Measurements from ENCODE around the gene CACHD1.
A peak's percentile ranks its signal among the peaks of the same experiment; 100 is the strongest.
"Not testable (repeated sequence)": the region's sequence is repeated elsewhere in the genome, so short reads cannot be mapped to it uniquely, and the experiment has no call there.

CACHD1 gene

DNA sequence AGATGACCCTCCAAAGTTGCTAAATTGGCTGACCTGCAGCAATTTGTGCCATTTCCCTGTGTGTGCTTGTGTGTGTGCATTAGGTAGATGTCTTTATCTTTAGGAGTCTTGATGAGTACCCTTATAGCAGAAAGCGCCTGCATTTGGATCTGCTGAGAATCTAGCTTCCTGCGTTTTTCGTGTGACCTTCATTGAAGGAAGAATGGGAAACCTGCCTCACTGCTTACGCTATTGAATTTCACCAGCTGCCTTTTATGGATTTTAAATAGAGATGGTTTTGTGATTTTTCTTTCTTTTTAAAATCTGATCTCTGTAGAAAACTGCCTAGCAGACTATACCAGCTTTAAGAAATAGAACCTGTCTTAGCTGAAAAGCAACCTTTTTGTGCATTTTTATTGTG lies 124.5 kb downstream of the CACHD1 start:
- Histone ChIP-seq H3K27me3 (no peaks in the 10 kb centered on the region), H3K36me3 (peaks cover 16% of the 10 kb centered on the region; the same call in 1 of the 2 replicates), H3K9me3 (no peaks in the 10 kb centered on the region), H4K20me1 (no peaks in the 10 kb centered on the region), H3K4me1 (peaks cover 14% of the 10 kb centered on the region), H3K4me3 (no peak overlapping the region), H3K4me2 (no peak overlapping the region), H3K27ac (no peak overlapping the region), H3K9ac (no peak overlapping the region)
- TF ChIP-seq Cebpa-rat (IDR thresholded peaks at IDR 0.05), result no peak

DNA sequence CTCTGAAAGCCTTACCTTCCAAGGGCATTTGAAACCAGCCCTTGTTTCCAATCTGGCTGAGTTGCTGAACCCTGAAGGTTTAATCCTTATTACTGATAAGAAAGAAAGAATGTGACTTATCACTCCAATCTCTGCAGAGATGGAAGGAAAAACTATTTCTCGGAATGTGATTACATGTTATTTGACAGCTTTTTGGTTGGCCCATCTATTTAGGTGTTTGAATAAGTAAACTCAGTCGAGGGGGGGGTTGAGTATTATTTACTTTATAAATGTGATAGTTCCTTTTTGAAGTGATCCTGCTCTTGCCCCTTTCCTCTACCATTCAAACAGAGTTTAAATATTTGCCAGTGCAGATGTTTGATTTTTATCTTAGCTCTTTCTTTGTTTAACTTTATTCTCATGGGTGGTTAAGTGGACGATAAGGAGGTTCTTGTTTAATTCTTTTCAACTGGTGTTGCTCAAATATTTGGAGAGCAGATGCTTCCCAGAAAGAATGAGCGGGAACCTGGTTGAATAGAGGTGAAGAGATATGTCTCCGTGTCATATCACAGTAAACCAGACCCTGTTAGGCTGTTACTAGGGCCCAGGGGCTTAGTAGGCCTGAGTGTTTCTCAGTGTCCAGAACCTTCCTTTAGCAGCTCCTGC lies 126.1 kb downstream of the CACHD1 start:
- H3K9ac ChIP-seq, result no peak overlapping the region
- H4K20me1 ChIP-seq, result no peaks in the 10 kb centered on the region
- no peaks in the 10 kb centered on the region for H3K27me3 ChIP-seq
- H3K27ac ChIP-seq, result no peak overlapping the region
- no peak overlapping the region for H3K4me2 ChIP-seq
- no peak for TF ChIP-seq Cebpa-rat (IDR thresholded peaks at IDR 0.05)
- H3K9me3 ChIP-seq, result no peaks in the 10 kb centered on the region
- peaks cover 25% of the 10 kb centered on the region for H3K36me3 ChIP-seq
- H3K4me3 ChIP-seq, result no peak overlapping the region
- peaks cover 14% of the 10 kb centered on the region for H3K4me1 ChIP-seq

GRCh38 chr1:64597113-64597512 lies 127.2 kb downstream of the CACHD1 start:
- H3K4me1 ChIP-seq, result peaks cover 14% of the 10 kb centered on the region
- H3K36me3 ChIP-seq, result peaks cover 29% of the 10 kb centered on the region
- H3K4me2 ChIP-seq, result peak overlapping the region; percentile 15
- no peaks in the 10 kb centered on the region for H3K9me3 ChIP-seq
- no peaks in the 10 kb centered on the region for H3K27me3 ChIP-seq
- no peak for TF ChIP-seq Cebpa-rat (IDR thresholded peaks at IDR 0.05)
- H3K4me3 ChIP-seq, result no peak overlapping the region
- no peak overlapping the region for H3K27ac ChIP-seq
- no peaks in the 10 kb centered on the region for H4K20me1 ChIP-seq
- H3K9ac ChIP-seq, result no peak overlapping the region

- H3K9me3 ChIP-seq, result no peaks in the 10 kb centered on the region
- H3K9ac ChIP-seq, result no peak overlapping the region
- H3K4me2 ChIP-seq, result no peak overlapping the region
- H3K27ac ChIP-seq, result no peak overlapping the region
- no peaks in the 10 kb centered on the region for H4K20me1 ChIP-seq
- H3K36me3 ChIP-seq, result peaks cover 27% of the 10 kb centered on the region
- no peak overlapping the region for H3K4me3 ChIP-seq
- TF ChIP-seq Cebpa-rat (IDR thresholded peaks at IDR 0.05), result no peak
- H3K27me3 ChIP-seq, result no peaks in the 10 kb centered on the region
- H3K4me1 ChIP-seq, result peaks cover 14% of the 10 kb centered on the region
These were observed 128.2 kb downstream of the CACHD1 start for GRCh38 chr1:64598100-64598571.

DNA sequence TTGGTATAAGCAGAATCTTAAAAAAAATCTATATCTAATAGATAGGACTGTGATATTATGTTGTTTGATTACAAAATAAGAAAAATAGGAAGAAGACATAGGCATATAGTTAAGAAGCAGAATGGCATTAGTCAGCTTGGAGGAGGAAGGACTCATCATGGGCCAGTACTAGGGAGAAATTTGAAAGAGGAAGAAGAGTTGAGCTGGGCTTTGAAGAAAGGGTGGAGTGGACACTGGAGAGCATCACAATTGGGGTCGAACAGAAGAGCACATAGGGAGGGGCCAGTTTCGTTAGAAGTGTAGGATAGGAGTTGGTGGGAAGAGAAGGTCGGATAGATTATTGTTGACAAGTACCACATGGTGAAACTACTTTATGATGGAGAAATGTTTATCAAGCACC lies 129.3 kb downstream of the CACHD1 start:
- Histone ChIP-seq H3K27me3 (no peaks in the 10 kb centered on the region), H3K4me1 (peaks cover 14% of the 10 kb centered on the region), H3K4me2 (no peak overlapping the region), H3K9me3 (no peaks in the 10 kb centered on the region), H3K36me3 (peaks cover 37% of the 10 kb centered on the region), H3K9ac (no peak overlapping the region), H3K27ac (no peak overlapping the region), H3K4me3 (no peak overlapping the region), H4K20me1 (no peaks in the 10 kb centered on the region)
- TF ChIP-seq Cebpa-rat (IDR thresholded peaks at IDR 0.05), result no peak

GRCh38 chr1:64601207-64601606 lies 131.3 kb downstream of the CACHD1 start:
- H3K27me3 ChIP-seq, result no peaks in the 10 kb centered on the region
- no peaks in the 10 kb centered on the region for H3K9me3 ChIP-seq
- TF ChIP-seq Cebpa-rat (IDR thresholded peaks at IDR 0.05), result no peak
- peaks cover 53% of the 10 kb centered on the region for H3K36me3 ChIP-seq
- no peak overlapping the region for H3K4me2 ChIP-seq
- H4K20me1 ChIP-seq, result no peaks in the 10 kb centered on the region
- no peak overlapping the region for H3K9ac ChIP-seq
- no peak overlapping the region for H3K4me3 ChIP-seq
- no peak overlapping the region for H3K27ac ChIP-seq
- peaks cover 14% of the 10 kb centered on the region for H3K4me1 ChIP-seq

GRCh38 chr1:64608005-64608650 lies 138.2 kb downstream of the CACHD1 start:
- TF ChIP-seq Cebpa-rat (IDR thresholded peaks at IDR 0.05), result no peak
- Histone ChIP-seq H3K4me2 (no peak overlapping the region), H4K20me1 (no peaks in the 10 kb centered on the region), H3K4me1 (no peaks in the 10 kb centered on the region), H3K27ac (no peak overlapping the region), H3K9me3 (peaks cover 39% of the 10 kb centered on the region), H3K4me3 (no peak overlapping the region), H3K36me3 (peaks cover 90% of the 10 kb centered on the region), H3K9ac (no peak overlapping the region), H3K27me3 (no peaks in the 10 kb centered on the region)

DNA sequence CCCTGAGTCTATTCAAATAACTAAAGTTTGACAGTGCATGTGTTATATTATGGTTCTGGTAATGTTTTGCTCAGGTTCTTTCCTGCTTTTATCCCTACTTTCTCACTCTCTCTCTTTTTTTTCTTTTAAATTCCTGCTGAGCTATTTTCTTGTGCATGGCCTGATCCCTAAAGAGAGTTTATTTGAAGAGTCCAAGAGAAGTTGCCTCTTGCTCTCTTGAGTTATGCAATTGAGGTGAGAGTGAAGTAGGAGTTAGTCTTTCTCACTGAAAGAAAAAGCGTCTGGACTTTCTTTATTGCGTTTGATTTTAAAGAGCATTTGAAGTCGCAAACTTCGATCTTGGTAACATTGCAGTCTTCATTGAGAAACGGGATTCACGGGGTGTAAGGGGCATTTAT lies 138.7 kb downstream of the CACHD1 start:
- Histone ChIP-seq H3K4me2 (no peak overlapping the region), H3K9me3 (peaks cover 39% of the 10 kb centered on the region), H3K36me3 (peaks cover 89% of the 10 kb centered on the region), H3K27me3 (no peaks in the 10 kb centered on the region), H4K20me1 (no peaks in the 10 kb centered on the region), H3K9ac (no peak overlapping the region), H3K4me1 (no peaks in the 10 kb centered on the region), H3K4me3 (no peak overlapping the region), H3K27ac (no peak overlapping the region)
- TF ChIP-seq Cebpa-rat (IDR thresholded peaks at IDR 0.05), result no peak

GRCh38 chr1:64610950-64611349 lies 141.0 kb downstream of the CACHD1 start:
- not testable (repeated sequence) for H3K27ac ChIP-seq, H3K27me3 ChIP-seq, H4K20me1 ChIP-seq, H3K4me2 ChIP-seq, H3K9ac ChIP-seq
- H3K9me3 ChIP-seq, result peaks cover 39% of the 10 kb centered on the region
- peaks cover 88% of the 10 kb centered on the region for H3K36me3 ChIP-seq
- H3K4me3 ChIP-seq, result peak overlapping the region; percentile 13; the same call in 1 of the 2 replicates
- H3K4me1 ChIP-seq, result peaks cover 18% of the 10 kb centered on the region

- Histone ChIP-seq H3K27me3 (no peaks in the 10 kb centered on the region), H3K36me3 (peaks cover 47% of the 10 kb centered on the region), H3K9me3 (peaks cover 9% of the 10 kb centered on the region), H3K4me1 (peaks cover 21% of the 10 kb centered on the region), H3K27ac (no peak overlapping the region), H3K9ac (no peak overlapping the region), H3K4me3 (no peak overlapping the region), H3K4me2 (peak overlapping the region; percentile 47), H4K20me1 (no peaks in the 10 kb centered on the region)
- TF ChIP-seq Cebpa-rat (IDR thresholded peaks at IDR 0.05), result no peak
These were observed 146.1 kb downstream of the CACHD1 start for GRCh38 chr1:64616039-64616438.
